K562 (cell line): Measurements from ENCODE around the gene NPVF. TPM values are rescaled to one million over a fixed set of nuclear protein-coding genes. Genes with fewer than 3 reads are reported as not detected.

Experiments used
- ATAC-seq: fragments of 200-7000 bp; cut with Tn5 transposase; 3 replicates; pipeline ENCODE4 v1.9.1; 2020; ENCODE audit warnings: moderate library complexity
- BruUV-seq: library from RNA; stranded (reverse); fragments of 400-500 nt; replicated peaks from 2 replicates; lab custom pipeline; 2021; lab: Mats Ljungman, UMichigan
- CTCF ChIA-PET: fragments of 300-600 bp; formaldehyde crosslinking; extraction: SDS; loops from one replicate; lab custom pipeline; 2021; ENCODE audit warnings: low intra/inter-chr PET ratio; lab: Yijun Ruan, JAX
- POLR2A ChIA-PET: fragments of 300-600, 350-650 bp; sonication (Branson Sonifier 250); formaldehyde crosslinking; extraction: SDS; loops from one replicate; lab custom pipeline; 2021; ENCODE audit warnings: antibody characterized with exemption, inconsistent platforms; lab: Yijun Ruan, JAX
- DNase-seq, 4 experiments: peaks; one replicate each; pipeline versions ENCODE4 v3.0.0 to v3.0.0-alpha.2; 2011 to 2018; ENCODE audit warnings: low spot score in 3 of 4, mixed read lengths in 3 of 4; ENCODE audit errors: extremely low read depth in 1 of 4
- FAIRE-seq: peaks from 2 replicates; lab custom pipeline; 2011; peaks lifted over from hg19 to GRCh38; lab: Jason Lieb, UNC
- H2AFZ ChIP-seq: 2 replicates; pipeline ENCODE4 v1.6.0; 2011; ENCODE audit warnings: low read depth, low read length, control low read depth, inconsistent platforms
- H3K27ac ChIP-seq: fragments of 200-600 bp; 3 replicates; pipeline ENCODE4 v1.8.0; 2011; ENCODE audit warnings: low read depth, mild to moderate bottlenecking, control low read depth, inconsistent platforms, low read length, moderate library complexity, mixed read lengths; ENCODE audit errors: extremely low read depth
- H3K27me3 ChIP-seq, 2 experiments: fragments of 300-600 bp in 1 of 2; 2 replicates in 1 of 2; 3 replicates in 1 of 2; pipeline versions ENCODE4 v1.6.0 to v1.8.0; 2011; ENCODE audit warnings: inconsistent platforms in 2 of 2, low read length in 2 of 2, mild to moderate bottlenecking in 1 of 2, mixed read lengths in 1 of 2, moderate library complexity in 1 of 2; ENCODE audit not compliant: control insufficient read depth in 2 of 2, insufficient read depth in 2 of 2
- H3K36me3 ChIP-seq: fragments of 300-600 bp; 3 replicates; pipeline ENCODE4 v1.8.0; 2011; ENCODE audit warnings: mild to moderate bottlenecking, low read length, inconsistent platforms; ENCODE audit not compliant: control insufficient read depth, insufficient read depth
- H3K4me1 ChIP-seq, 2 experiments: fragments of 200-600 bp in 1 of 2; replicated peaks in 1 of 2; 2 replicates in 1 of 2; 3 replicates in 1 of 2; pipeline versions ENCODE4 v1.5.1 to v1.8.0; 2011; ENCODE audit warnings: inconsistent platforms in 2 of 2, low read length in 2 of 2, mild to moderate bottlenecking in 1 of 2, mixed read lengths in 1 of 2, moderate library complexity in 1 of 2; ENCODE audit not compliant: control insufficient read depth in 2 of 2, insufficient read depth in 2 of 2
- H3K4me2 ChIP-seq: 2 replicates; pipeline ENCODE4 v1.6.1; 2011; ENCODE audit warnings: low read length, control low read depth, inconsistent platforms, mixed read lengths; ENCODE audit not compliant: insufficient read depth
- H3K4me3 ChIP-seq: fragments of 200-600 bp; sonication (generic), shearing (Covaris generic); 2 replicates; pipeline ENCODE4 v1.5.1; 2016; ENCODE audit warnings: control low read depth, inconsistent platforms
- H3K79me2 ChIP-seq: fragments of 200-600 bp; 3 replicates; pipeline ENCODE4 v1.8.0; 2011; ENCODE audit warnings: low read length, inconsistent platforms; ENCODE audit not compliant: control insufficient read depth, insufficient read depth
- H3K9ac ChIP-seq, 2 experiments: 2 replicates each; pipeline versions ENCODE4 v1.6.0 to v1.6.1; 2011; ENCODE audit warnings: low read depth in 2 of 2, low read length in 2 of 2, control low read depth in 1 of 2, inconsistent platforms in 1 of 2, mild to moderate bottlenecking in 1 of 2, mixed read lengths in 1 of 2; ENCODE audit not compliant: insufficient read depth in 1 of 2
- H3K9me1 ChIP-seq: one replicate; pipeline ENCODE4 v1.6.0; 2011; ENCODE audit warnings: inconsistent platforms, mild to moderate bottlenecking, low read length, moderate library complexity; ENCODE audit not compliant: control insufficient read depth, insufficient read depth
- H3K9me3 ChIP-seq: replicated peaks from 2 replicates; pipeline ENCODE4 v1.5.1; 2011; ENCODE audit warnings: low read depth, low read length, inconsistent platforms; ENCODE audit not compliant: control insufficient read depth, insufficient read depth
- H4K20me1 ChIP-seq: replicated peaks from 2 replicates; pipeline ENCODE4 v1.6.1; 2011; ENCODE audit warnings: low read length, inconsistent platforms, mixed read lengths; ENCODE audit not compliant: control insufficient read depth, insufficient read depth
- ARNT ChIP-seq, 2 experiments: fragments of 450-650 bp; IDR thresholded peaks; 2 replicates each; pipeline ENCODE4 v1.6.1; 2016; ENCODE audit warnings: mild to moderate bottlenecking in 1 of 2
- BRD9 ChIP-seq: fragments of 450-650 bp; IDR thresholded peaks from 2 replicates; pipeline ENCODE4 v1.6.1; 2018; ENCODE audit warnings: low read depth; ENCODE audit not compliant: partially characterized antibody
- GATAD2B ChIP-seq: fragments of 450-650 bp; IDR thresholded peaks from 2 replicates; pipeline ENCODE4 v1.6.1; 2017; ENCODE audit warnings: mild to moderate bottlenecking, borderline replicate concordance
- HMG20B ChIP-seq: fragments of 250-450 bp; sonication (Bioruptor Pico); IDR thresholded peaks from 2 replicates; pipeline ENCODE4 v1.5.0; 2021; ENCODE audit warnings: mild to moderate bottlenecking
- NFRKB ChIP-seq: fragments of 450-650 bp; IDR thresholded peaks from 2 replicates; pipeline ENCODE4 v1.6.1; 2016; ENCODE audit warnings: low read depth
- NFXL1 ChIP-seq: fragments of 450-650 bp; formaldehyde crosslinking; IDR thresholded peaks from 2 replicates; pipeline ENCODE4 v1.4.0; 2021; ENCODE audit warnings: mild to moderate bottlenecking
- PHB2 ChIP-seq: fragments of 450-650 bp; IDR thresholded peaks from 2 replicates; pipeline ENCODE4 v1.6.1; 2017; ENCODE audit warnings: low read depth
- POU5F1 ChIP-seq: fragments of 150-350 bp; IDR thresholded peaks from 2 replicates; pipeline ENCODE4 v1.6.1; 2014; ENCODE audit warnings: borderline replicate concordance, low read length, low read depth, mild to moderate bottlenecking; ENCODE audit not compliant: partially characterized antibody
- PTTG1 ChIP-seq: fragments of 450-650 bp; IDR thresholded peaks from 2 replicates; pipeline ENCODE4 v1.6.1; 2016; ENCODE audit warnings: low read depth, mild to moderate bottlenecking, missing genetic modification characterization, missing compliant biosample characterization
- RBM15 ChIP-seq: fragments of 200-400 bp; formaldehyde crosslinking; IDR thresholded peaks from 2 replicates; pipeline ENCODE4 v1.6.1; 2018; ENCODE audit warnings: mild to moderate bottlenecking, low read length, moderate library complexity; ENCODE audit not compliant: insufficient read depth
- TRIM28 ChIP-seq: fragments of 450-650 bp; IDR thresholded peaks from 2 replicates; pipeline ENCODE4 v1.6.1; 2017
- U2AF2 ChIP-seq: fragments of 200-400 bp; formaldehyde crosslinking; optimal IDR thresholded peaks from 2 replicates; pipeline ENCODE3; 2017; ENCODE audit warnings: low read depth, mild to moderate bottlenecking, low read length
- XRCC4 ChIP-seq: IDR thresholded peaks from one replicate; pipeline ENCODE4 v1.6.1; 2011; ENCODE audit not compliant: insufficient read depth, insufficient read length; ENCODE audit errors: extremely low read depth
- ZNF133 ChIP-seq: fragments of 250-450 bp; sonication (Bioruptor Pico); IDR thresholded peaks from 2 replicates; pipeline ENCODE4 v1.4.0; 2020; ENCODE audit warnings: mild to moderate bottlenecking
- WGBS: fragments of 100-300 bp; shearing (Covaris generic); methylation state at CpG from one replicate; pipeline ENCODE4 v1.1.6; 2016; ENCODE audit warnings: low coverage, mixed read lengths; ENCODE audit not compliant: insufficient coverage; ENCODE audit errors: missing lambda C conversion rate; 5-methylcytosine and 5-hydroxymethylcytosine counted together
- in situ Hi-C: fragments of 300-500 bp; cut with MboI; formaldehyde crosslinking; loops from 4 replicates; pipeline ENCODE4 v1.15.0; 2018; ENCODE audit warnings: inconsistent platforms, mixed read lengths
- intact Hi-C: fragments of 100-400 bp; cut with micrococcal nuclease; formaldehyde crosslinking; loops from 2 replicates; pipeline ENCODE4 v1.14.2; 2022
- polyA plus RNA-seq, 8 experiments: library from polyadenylated mRNA; depleted of rRNA in 4 of 8; stranded (reverse) in 5 of 8; unstranded in 3 of 8; fragments of >200 nt; fragmentation: Nextera tagmentation in 2 of 8; fragmentation: Illumina TruSeq in 1 of 8; extraction: Ambion mirVana in 2 of 8; extraction: Trizol in 1 of 8; gene quantifications; 2 replicates each; pipeline versions ENCODE4 v1.2.1 to v1.2.3, GENCODE V29; 2011 to 2014; ENCODE audit warnings: inconsistent platforms in 1 of 8, missing spikeins in 1 of 8
- total RNA-seq, 7 experiments: library from RNA; depleted of rRNA in 6 of 7; stranded (reverse); fragments of >200 nt in 6 of 7; fragmentation: Illumina TruSeq in 2 of 7; extraction: Trizol in 2 of 7; gene quantifications; 2 replicates each; pipeline versions ENCODE4 v1.2.1 to v1.2.3, GENCODE V29; 2011 to 2021; ENCODE audit warnings: low replicate concordance in 1 of 7
- TF ChIP-seq, protein P1 (sequence below): IDR thresholded peaks from 2 replicates; pipeline ENCODE4 v1.6.1; 2016; ENCODE audit warnings: missing genetic modification characterization, missing compliant biosample characterization
- TF ChIP-seq, protein P2 (sequence below), 2 experiments: fragments of 450-650 bp in 1 of 2; sonication (generic) in 1 of 2; formaldehyde crosslinking in 1 of 2; IDR thresholded peaks in 1 of 2; conservative IDR thresholded peaks in 1 of 2; 2 replicates each; pipeline versions ENCODE4 v1.6.1 to v1.8.1; 2016 to 2023; ENCODE audit warnings: mild to moderate bottlenecking in 2 of 2, moderate library complexity in 2 of 2, inconsistent platforms in 1 of 2, missing genetic modification reagents in 1 of 2
- TF ChIP-seq, protein P3 (sequence below): fragments of 200-400 bp; formaldehyde crosslinking; IDR thresholded peaks from 2 replicates; pipeline ENCODE4 v1.6.1; 2017; ENCODE audit warnings: mild to moderate bottlenecking, low read depth, low read length, moderate library complexity

Gene NPVF
- total and polyA plus RNA-seq, 9 of the 15 experiments (the other 6 are each of a cell fraction or from before 2014, with no cell fraction given) = not detected

DNA sequence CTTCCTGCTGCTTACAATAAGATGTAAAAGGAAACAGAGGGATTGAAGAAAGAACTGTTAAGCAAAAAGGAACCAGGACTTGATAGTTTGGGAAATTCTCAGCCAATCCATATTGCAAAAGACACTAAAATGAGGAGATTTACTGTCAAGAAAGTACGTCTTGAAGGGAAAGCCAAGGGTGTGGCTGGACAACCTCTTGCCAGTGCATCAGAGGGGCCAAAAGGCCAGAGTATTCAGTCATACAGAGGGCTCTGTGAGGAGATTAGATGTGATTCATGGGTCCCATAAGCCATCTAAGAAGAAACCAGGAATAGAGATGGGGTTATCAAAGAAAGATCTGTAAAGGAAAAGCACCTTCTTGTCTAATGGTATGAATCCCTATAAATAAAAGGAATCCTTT is 25.4 kb upstream of the NPVF start (continued):
- no peak for TF ChIP-seq PTTG1 (tag)
- TF ChIP-seq PHB2 = no peak
- TF ChIP-seq U2AF2 = no peak
- TF ChIP-seq HMG20B (CRISPR knock-in tag) = no peak
- TF ChIP-seq ZNF133 = no peak
- TF ChIP-seq, all 486 proteins: peak for 0

DNA sequence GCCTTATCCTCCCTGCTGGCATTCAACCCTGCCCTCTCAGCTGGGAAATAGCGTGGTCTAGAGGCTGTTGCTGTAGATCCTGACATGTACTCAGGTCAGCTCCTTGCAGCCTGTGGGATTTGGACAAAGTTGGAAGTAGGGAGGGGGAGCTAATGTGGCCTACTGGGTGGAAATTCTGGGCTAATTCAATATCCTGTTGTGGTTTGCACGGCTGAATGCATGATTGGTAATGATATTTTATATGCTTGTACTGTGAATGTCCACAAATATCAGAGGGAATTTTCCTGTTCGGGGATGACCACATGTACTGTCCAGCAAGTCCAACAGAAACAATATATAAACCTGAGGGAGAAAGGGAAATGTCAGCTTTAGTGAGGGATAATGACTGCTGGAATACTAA is 22.1 kb upstream of the NPVF start:
- H3K27me3 ChIP-seq = peaks cover 0 to 13% of the 10 kb centered on the region in 2 experiments; a peak in 1 of 5 replicates
- H3K79me2 ChIP-seq = no peaks in the 10 kb centered on the region
- in situ Hi-C loops (no loop called here), intact Hi-C loops (no loop called here)
- H3K4me1 ChIP-seq = no peaks in the 10 kb centered on the region
- no peaks in the 10 kb centered on the region for H3K36me3 ChIP-seq
- FAIRE-seq = no peak
- H3K9me1 ChIP-seq = no peaks in the 10 kb centered on the region
- 0% methylated on average over 3 of the region's 3 CpGs for WGBS
- H3K9me3 ChIP-seq = no peaks in the 10 kb centered on the region
- no peak overlapping the region for H3K4me2 ChIP-seq
- no peak overlapping the region for H3K9ac ChIP-seq
- CTCF ChIA-PET = no interaction called here
- ATAC-seq = no peak
- no peak overlapping the region for H3K4me3 ChIP-seq
- DNase-seq = no peak
- no TSS peak for BruUV-seq
- no peaks in the 10 kb centered on the region for H4K20me1 ChIP-seq
- H2AFZ ChIP-seq = no peak overlapping the region
- TF ChIP-seq, protein P1, sequence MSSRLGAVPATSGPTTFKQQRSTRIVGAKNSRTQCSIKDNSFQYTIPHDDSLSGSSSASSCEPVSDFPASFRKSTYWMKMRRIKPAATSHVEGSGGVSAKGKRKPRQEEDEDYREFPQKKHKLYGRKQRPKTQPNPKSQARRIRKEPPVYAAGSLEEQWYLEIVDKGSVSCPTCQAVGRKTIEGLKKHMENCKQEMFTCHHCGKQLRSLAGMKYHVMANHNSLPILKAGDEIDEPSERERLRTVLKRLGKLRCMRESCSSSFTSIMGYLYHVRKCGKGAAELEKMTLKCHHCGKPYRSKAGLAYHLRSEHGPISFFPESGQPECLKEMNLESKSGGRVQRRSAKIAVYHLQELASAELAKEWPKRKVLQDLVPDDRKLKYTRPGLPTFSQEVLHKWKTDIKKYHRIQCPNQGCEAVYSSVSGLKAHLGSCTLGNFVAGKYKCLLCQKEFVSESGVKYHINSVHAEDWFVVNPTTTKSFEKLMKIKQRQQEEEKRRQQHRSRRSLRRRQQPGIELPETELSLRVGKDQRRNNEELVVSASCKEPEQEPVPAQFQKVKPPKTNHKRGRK (tag) = no peak
- TF ChIP-seq POU5F1 = no peak
- no peak for TF ChIP-seq BRD9
- no peak for TF ChIP-seq GATAD2B
- TF ChIP-seq TRIM28 = no peak
- TF ChIP-seq ARNT (IDR thresholded peaks at IDR 0.05) = no peak
- TF ChIP-seq, protein P2, sequence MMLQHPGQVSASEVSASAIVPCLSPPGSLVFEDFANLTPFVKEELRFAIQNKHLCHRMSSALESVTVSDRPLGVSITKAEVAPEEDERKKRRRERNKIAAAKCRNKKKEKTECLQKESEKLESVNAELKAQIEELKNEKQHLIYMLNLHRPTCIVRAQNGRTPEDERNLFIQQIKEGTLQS (IDR thresholded peaks at IDR 0.05) = no peak
- TF ChIP-seq, protein P2 (CRISPR knock-in tag; conservative IDR thresholded peaks at IDR 0.05) = no peak
- TF ChIP-seq, protein P3, sequence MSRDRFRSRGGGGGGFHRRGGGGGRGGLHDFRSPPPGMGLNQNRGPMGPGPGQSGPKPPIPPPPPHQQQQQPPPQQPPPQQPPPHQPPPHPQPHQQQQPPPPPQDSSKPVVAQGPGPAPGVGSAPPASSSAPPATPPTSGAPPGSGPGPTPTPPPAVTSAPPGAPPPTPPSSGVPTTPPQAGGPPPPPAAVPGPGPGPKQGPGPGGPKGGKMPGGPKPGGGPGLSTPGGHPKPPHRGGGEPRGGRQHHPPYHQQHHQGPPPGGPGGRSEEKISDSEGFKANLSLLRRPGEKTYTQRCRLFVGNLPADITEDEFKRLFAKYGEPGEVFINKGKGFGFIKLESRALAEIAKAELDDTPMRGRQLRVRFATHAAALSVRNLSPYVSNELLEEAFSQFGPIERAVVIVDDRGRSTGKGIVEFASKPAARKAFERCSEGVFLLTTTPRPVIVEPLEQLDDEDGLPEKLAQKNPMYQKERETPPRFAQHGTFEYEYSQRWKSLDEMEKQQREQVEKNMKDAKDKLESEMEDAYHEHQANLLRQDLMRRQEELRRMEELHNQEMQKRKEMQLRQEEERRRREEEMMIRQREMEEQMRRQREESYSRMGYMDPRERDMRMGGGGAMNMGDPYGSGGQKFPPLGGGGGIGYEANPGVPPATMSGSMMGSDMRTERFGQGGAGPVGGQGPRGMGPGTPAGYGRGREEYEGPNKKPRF = no peak
- no peak for TF ChIP-seq RBM15
- no peak for TF ChIP-seq XRCC4
- TF ChIP-seq NFXL1 (CRISPR knock-in tag) = no peak
- no peak for TF ChIP-seq NFRKB
- no peak overlapping the region for H3K27ac ChIP-seq
- POLR2A ChIA-PET = interaction anchor here (1.5 kb wide), 1 partner anchor 22 kb away, joined by 3 read pairs; no protein-coding TSS in a partner anchor
